Suprapubic skin (tissue), 4 donors: ENCODE data around the gene FLT4. TPM values are rescaled to one million over a fixed set of nuclear protein-coding genes. Genes with fewer than 3 reads are reported as not detected.

Source experiments
- DNase-seq, 2 donors: peaks; one replicate each; pipeline ENCODE4 v3.0.0-alpha.2; 2019; ENCODE audit warnings: low spot score in 2 of 2
- H3K27ac ChIP-seq: fragments of 200-600 bp; sonication (generic); one replicate; pipeline ENCODE4 v1.5.1; 2019
- H3K27me3 ChIP-seq: fragments of 200-600 bp; sonication (generic); one replicate; pipeline ENCODE4 v1.5.1; 2019
- H3K36me3 ChIP-seq: fragments of 200-600 bp; sonication (generic); one replicate; pipeline ENCODE4 v1.5.1; 2019
- H3K4me1 ChIP-seq: fragments of 200-600 bp; sonication (generic); one replicate; pipeline ENCODE4 v1.5.1; 2019
- H3K4me3 ChIP-seq: fragments of 200-600 bp; sonication (generic); one replicate; pipeline ENCODE4 v1.5.1; 2019; ENCODE audit warnings: mild to moderate bottlenecking
- H3K9me3 ChIP-seq: fragments of 200-600 bp; sonication (generic); one replicate; pipeline ENCODE4 v1.5.1; 2019
- CTCF ChIP-seq, 2 donors: fragments of 200-600 bp in 1 of 2; fragments of 450-650 bp in 1 of 2; sonication (generic) in 1 of 2; IDR thresholded peaks; one replicate each; pipeline ENCODE4 v1.5.1; 2016 to 2019; ENCODE audit warnings: antibody characterized with exemption in 2 of 2, mild to moderate bottlenecking in 1 of 2, moderate library complexity in 1 of 2
- EP300 ChIP-seq: sonication (generic); formaldehyde crosslinking; IDR thresholded peaks from one replicate; pipeline ENCODE4 v1.6.1; 2017; ENCODE audit warnings: antibody characterized with exemption
- POLR2A ChIP-seq, 2 donors: fragments of 450-650 bp; IDR thresholded peaks; one replicate each; pipeline ENCODE4 v1.6.1; 2017; ENCODE audit warnings: antibody characterized with exemption in 2 of 2, mild to moderate bottlenecking in 2 of 2, moderate library complexity in 2 of 2
- POLR2AphosphoS5 ChIP-seq, 3 donors: sonication (generic); formaldehyde crosslinking; IDR thresholded peaks; one replicate each; pipeline ENCODE4 v1.6.1; 2017; ENCODE audit warnings: antibody characterized with exemption in 3 of 3
- WGBS: methylation state at CpG from one replicate; pipeline ENCODE4 v1.1.5; 2018; 5-methylcytosine and 5-hydroxymethylcytosine counted together
- total RNA-seq, 4 donors: library from RNA; depleted of rRNA; stranded (reverse); fragments of >200 nt; gene quantifications; one replicate each; pipeline ENCODE4 v1.1.0, GENCODE V29; 2016

Gene FLT4
- total RNA-seq, 4 donors from 2014 or later: 0.79 to 8.9 (median 1.4) TPM

GRCh38 chr5:180592176-180592575 lies 57.2 kb downstream of the FLT4 start:
- TF ChIP-seq POLR2A (IDR thresholded peaks at IDR 0.05) (no peak), CTCF (IDR thresholded peaks at IDR 0.05) (no peak), EP300 (no peak), POLR2AphosphoS5 (IDR thresholded peaks at IDR 0.05) (no peak)
- peaks cover 61% of the 10 kb centered on the region for H3K27me3 ChIP-seq
- no peak overlapping the region for H3K27ac ChIP-seq
- no peak for DNase-seq
- H3K9me3 ChIP-seq: no peaks in the 10 kb centered on the region
- peaks cover 15% of the 10 kb centered on the region for H3K4me1 ChIP-seq
- H3K4me3 ChIP-seq: no peak overlapping the region
- WGBS: 62% methylated on average over 10 of the region's 10 CpGs
- H3K36me3 ChIP-seq: no peaks in the 10 kb centered on the region

GRCh38 chr5:180591311-180591887 lies 58.0 kb downstream of the FLT4 start, which contains the start of gene SCGB3A1:
Gene SCGB3A1 (minus strand): TSS chr5:180591499. CDS start chr5:180591462, 37 bp downstream.
- Histone ChIP-seq H3K27ac (no peak within 1 kb of the TSS), H3K4me3 (peak within 1 kb of the TSS; percentile 34), H3K4me1 (peaks cover 15% of the 10 kb centered on the region), H3K36me3 (no peaks in the 10 kb centered on the region), H3K27me3 (peaks cover 61% of the 10 kb centered on the region), H3K9me3 (no peaks in the 10 kb centered on the region)
- WGBS: 19% methylated on average over 5 of the region's 60 CpGs
- DNase-seq: no peak
- TF ChIP-seq POLR2AphosphoS5 (IDR thresholded peaks at IDR 0.05) (no peak), EP300 (no peak), CTCF (IDR thresholded peaks at IDR 0.05) (no peak), POLR2A (IDR thresholded peaks at IDR 0.05) (no peak)

DNA sequence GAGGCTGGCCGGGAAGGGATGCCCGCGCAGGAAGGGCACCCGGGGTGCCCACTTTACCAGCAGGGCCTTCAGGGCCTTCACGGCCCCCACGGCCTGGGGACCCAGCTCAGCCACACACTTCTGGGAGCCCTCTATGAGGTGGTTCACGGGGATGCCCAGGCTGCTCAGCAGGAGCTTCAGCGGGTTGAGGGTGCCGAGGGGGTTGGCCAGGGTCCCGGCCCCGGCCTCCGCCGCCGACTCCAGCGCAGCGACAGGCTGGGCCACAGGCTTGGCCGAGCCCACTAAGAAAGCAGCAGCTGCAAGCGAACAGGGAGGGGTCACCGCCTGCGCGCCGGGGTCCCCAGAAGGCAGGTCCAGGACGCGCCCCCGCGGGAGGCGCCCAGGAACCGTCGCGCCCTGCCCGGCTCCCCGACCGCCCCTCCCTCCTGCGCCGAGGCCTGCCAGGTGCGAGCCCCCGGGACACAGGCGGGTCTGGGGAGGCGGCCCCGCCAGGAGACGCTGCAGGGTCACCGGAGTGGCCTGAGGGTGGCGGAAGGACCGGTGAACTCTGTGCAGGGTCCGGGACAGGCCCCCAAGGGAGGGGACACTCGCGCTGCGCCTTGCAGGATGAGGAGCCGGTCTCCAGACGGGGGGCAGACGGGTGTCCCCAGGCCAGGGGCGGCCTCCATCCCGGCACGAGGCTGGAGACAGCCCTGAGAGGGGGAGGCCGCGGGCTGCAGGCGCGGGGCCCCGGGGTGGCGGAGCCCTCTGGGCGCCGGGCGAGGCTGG lies 58.7 kb downstream of the FLT4 start:
- no peak for TF ChIP-seq POLR2AphosphoS5 (IDR thresholded peaks at IDR 0.05)
- no peak for TF ChIP-seq CTCF (IDR thresholded peaks at IDR 0.05)
- TF ChIP-seq POLR2A (IDR thresholded peaks at IDR 0.05): no peak
- TF ChIP-seq EP300: no peak
- WGBS: 3% methylated on average over 32 of the region's 63 CpGs
- no peak for DNase-seq
- H3K36me3 ChIP-seq: no peaks in the 10 kb centered on the region
- H3K4me3 ChIP-seq: peak overlapping the region; percentile 34
- no peaks in the 10 kb centered on the region for H3K9me3 ChIP-seq
- no peak overlapping the region for H3K27ac ChIP-seq
- peaks cover 15% of the 10 kb centered on the region for H3K4me1 ChIP-seq
- peaks cover 61% of the 10 kb centered on the region for H3K27me3 ChIP-seq

DNA sequence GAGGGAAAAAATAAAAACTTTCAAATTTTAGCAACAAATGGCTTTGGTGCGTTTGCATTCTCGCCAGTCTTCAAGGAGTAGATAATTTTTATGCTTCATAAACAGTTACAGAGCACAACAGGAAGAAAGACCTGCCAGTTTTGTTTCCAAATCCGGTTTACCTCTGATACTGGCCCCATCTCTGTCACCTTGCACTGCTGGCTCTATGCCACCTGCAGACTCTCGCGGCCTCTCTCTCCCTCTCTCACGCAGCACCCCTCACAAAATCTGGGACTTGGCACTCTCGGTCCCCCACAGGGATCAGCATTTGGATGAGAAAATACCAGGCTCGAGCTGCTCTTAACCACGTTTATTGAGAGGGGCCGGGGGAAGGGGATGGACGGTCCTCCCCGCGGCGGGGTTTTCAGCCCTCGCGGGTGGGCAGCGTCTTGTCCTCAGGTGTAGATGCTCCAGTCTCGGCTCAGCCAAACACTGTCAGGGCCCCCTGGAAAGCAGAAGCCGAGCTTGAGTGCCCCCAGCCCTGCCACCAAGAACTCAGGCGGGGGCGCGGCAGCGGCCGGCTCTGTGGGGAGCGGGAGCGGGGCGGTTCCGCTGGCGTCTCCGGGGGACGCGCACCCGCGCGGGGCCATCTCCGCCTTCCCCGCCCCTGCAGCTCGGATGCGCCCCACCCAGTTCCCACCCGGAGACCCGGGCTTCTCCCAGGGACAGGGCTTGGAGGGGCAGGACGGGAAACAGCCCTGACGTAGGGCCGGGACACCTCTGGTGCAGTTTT lies 59.4 kb downstream of the FLT4 start:
- DNase-seq: no peak
- no peak for TF ChIP-seq POLR2A (IDR thresholded peaks at IDR 0.05)
- no peak for TF ChIP-seq POLR2AphosphoS5 (IDR thresholded peaks at IDR 0.05)
- TF ChIP-seq EP300: no peak
- TF ChIP-seq CTCF (IDR thresholded peaks at IDR 0.05): no peak
- peaks cover 4% of the 10 kb centered on the region for H3K9me3 ChIP-seq
- peak overlapping the region; percentile 34 for H3K4me3 ChIP-seq
- WGBS: 4% methylated on average over 17 of the region's 44 CpGs
- peaks cover 15% of the 10 kb centered on the region for H3K4me1 ChIP-seq
- H3K36me3 ChIP-seq: no peaks in the 10 kb centered on the region
- no peak overlapping the region for H3K27ac ChIP-seq
- peaks cover 61% of the 10 kb centered on the region for H3K27me3 ChIP-seq

DNA sequence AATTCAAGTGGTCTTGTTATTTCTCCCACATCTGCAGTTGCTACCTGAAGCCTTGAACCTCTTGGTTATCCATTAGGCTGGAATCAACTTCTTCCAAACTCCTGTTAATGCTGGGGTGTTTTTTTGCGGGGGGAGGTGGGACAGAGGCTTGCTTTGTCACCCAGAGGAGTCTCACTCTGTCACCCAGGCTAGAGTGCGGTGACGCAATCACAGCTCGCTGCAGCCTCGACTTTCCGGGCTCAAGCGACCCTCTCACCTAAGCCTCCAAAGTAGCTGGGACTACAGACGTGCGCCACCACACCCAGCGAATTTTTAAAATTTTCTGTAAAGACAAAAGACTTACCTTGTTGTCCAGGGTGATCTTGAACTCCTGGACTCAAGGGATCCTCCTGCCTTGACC lies 62.5 kb downstream of the FLT4 start:
- H3K27me3 ChIP-seq: peaks cover 39% of the 10 kb centered on the region
- no peak overlapping the region for H3K27ac ChIP-seq
- no peak for DNase-seq
- H3K36me3 ChIP-seq: no peaks in the 10 kb centered on the region
- no peak for TF ChIP-seq EP300
- no peak for TF ChIP-seq POLR2A (IDR thresholded peaks at IDR 0.05)
- TF ChIP-seq CTCF (IDR thresholded peaks at IDR 0.05): no peak
- TF ChIP-seq POLR2AphosphoS5 (IDR thresholded peaks at IDR 0.05): no peak
- peaks cover 15% of the 10 kb centered on the region for H3K4me1 ChIP-seq
- H3K9me3 ChIP-seq: peaks cover 4% of the 10 kb centered on the region
- WGBS: 92% methylated on average over 10 of the region's 10 CpGs
- H3K4me3 ChIP-seq: no peak overlapping the region
